HepG2 (cell line): Measurements from ENCODE around the gene CAPG. TPM values are rescaled to one million over a fixed set of nuclear protein-coding genes. Genes with fewer than 3 reads are reported as not detected.

Source experiments
- CCDC6 ChIP-seq: sonication (generic); formaldehyde crosslinking; IDR thresholded peaks from 2 replicates; pipeline ENCODE4 v1.8.1; 2022; ENCODE audit warnings: mild to moderate bottlenecking, missing genetic modification reagents, moderate library complexity
- ELF4 ChIP-seq: sonication (generic); formaldehyde crosslinking; IDR thresholded peaks from 2 replicates; pipeline ENCODE4 v1.5.0; 2020; ENCODE audit warnings: missing genetic modification reagents, mild to moderate bottlenecking, moderate library complexity, borderline replicate concordance
- HDAC6 ChIP-seq: fragments of 200-600 bp; sonication (generic); IDR thresholded peaks from 2 replicates; pipeline ENCODE4 v1.7.0; 2017; ENCODE audit warnings: mild to moderate bottlenecking, antibody characterized with exemption, low read length, low read depth
- HES4 ChIP-seq: sonication (generic); formaldehyde crosslinking; IDR thresholded peaks from 2 replicates; pipeline ENCODE4 v1.9.0; 2021; ENCODE audit warnings: mild to moderate bottlenecking, missing genetic modification reagents, borderline replicate concordance
- MATR3 ChIP-seq: sonication (generic); formaldehyde crosslinking; IDR thresholded peaks from 2 replicates; pipeline ENCODE4 v1.4.0; 2020; ENCODE audit warnings: missing genetic modification reagents
- MXD4 ChIP-seq: IDR thresholded peaks from 2 replicates; pipeline ENCODE4 v1.6.1; 2016; ENCODE audit warnings: mild to moderate bottlenecking, missing biosample characterization, missing genetic modification reagents
- NAIF1 ChIP-seq: sonication (generic); formaldehyde crosslinking; IDR thresholded peaks from 2 replicates; pipeline ENCODE4 v1.5.0; 2020; ENCODE audit warnings: mild to moderate bottlenecking, missing genetic modification reagents, borderline replicate concordance
- NFIC ChIP-seq: IDR thresholded peaks from 2 replicates; pipeline ENCODE4 v1.6.1; 2012; ENCODE audit warnings: mild to moderate bottlenecking, low read length, inconsistent platforms
- SP1 ChIP-seq, 2 experiments: fragments of 450-650 bp in 1 of 2; sonication (generic) in 1 of 2; formaldehyde crosslinking in 1 of 2; IDR thresholded peaks; 2 replicates each; pipeline versions ENCODE4 v1.4.0 to v1.6.1; 2016 to 2020; ENCODE audit warnings: missing genetic modification reagents in 1 of 2
- ZNF230 ChIP-seq: sonication (generic); formaldehyde crosslinking; IDR thresholded peaks from 2 replicates; pipeline ENCODE4 v1.4.0; 2020; ENCODE audit warnings: mild to moderate bottlenecking, missing genetic modification reagents
- ZNF256 ChIP-seq: sonication (generic); formaldehyde crosslinking; conservative IDR thresholded peaks from 2 replicates; pipeline ENCODE4 v1.4.0; 2020; ENCODE audit warnings: missing genetic modification reagents
- ZNF260 ChIP-seq: sonication (generic); formaldehyde crosslinking; IDR thresholded peaks from 2 replicates; pipeline ENCODE4 v1.4.0; 2020; ENCODE audit warnings: missing genetic modification reagents, low read depth, mild to moderate bottlenecking, borderline replicate concordance
- ZNF605 ChIP-seq: sonication (generic); formaldehyde crosslinking; IDR thresholded peaks from 2 replicates; pipeline ENCODE4 v1.8.0; 2022; ENCODE audit warnings: mild to moderate bottlenecking, missing genetic modification reagents
- ZSCAN31 ChIP-seq: sonication (generic); formaldehyde crosslinking; IDR thresholded peaks from 2 replicates; pipeline ENCODE4 v1.5.0; 2020; ENCODE audit warnings: low read depth, mild to moderate bottlenecking, missing genetic modification reagents
- polyA plus RNA-seq, 8 experiments: library from polyadenylated mRNA; depleted of rRNA in 3 of 8; stranded (reverse) in 7 of 8; unstranded in 1 of 8; fragments of >200 nt; fragmentation: Illumina TruSeq in 4 of 8; extraction: Trizol in 4 of 8; gene quantifications; 2 replicates each; pipeline versions ENCODE4 v1.2.1 to v1.2.3, GENCODE V29; 2011 to 2016; ENCODE audit warnings: low read depth in 4 of 8, missing spikeins in 1 of 8, mixed read lengths in 1 of 8; ENCODE audit not compliant: insufficient read depth in 1 of 8
- total RNA-seq, 5 experiments: library from RNA; depleted of rRNA; stranded (reverse); fragments of >200 nt; fragmentation: Illumina TruSeq; extraction: Trizol; gene quantifications; 2 replicates each; pipeline ENCODE4 v1.2.3, GENCODE V29; 2016; ENCODE audit warnings: low read depth in 1 of 5
- TF ChIP-seq, protein P1 (sequence below): sonication (generic); formaldehyde crosslinking; IDR thresholded peaks from 2 replicates; pipeline ENCODE4 v1.4.0; 2020; ENCODE audit warnings: missing genetic modification reagents, borderline replicate concordance
- TF ChIP-seq, protein P2 (sequence below): IDR thresholded peaks from 2 replicates; pipeline ENCODE4 v1.6.1; 2018; ENCODE audit warnings: missing genetic modification reagents, mild to moderate bottlenecking, missing compliant biosample characterization
- TF ChIP-seq, protein P3 (sequence below): sonication (generic); formaldehyde crosslinking; IDR thresholded peaks from 2 replicates; pipeline ENCODE4 v1.8.0; 2022; ENCODE audit warnings: missing genetic modification reagents, mild to moderate bottlenecking, inconsistent platforms, borderline replicate concordance
- TF ChIP-seq, protein P4 (sequence below): sonication (generic); formaldehyde crosslinking; IDR thresholded peaks from 2 replicates; pipeline ENCODE4 v1.4.0; 2020; ENCODE audit warnings: mild to moderate bottlenecking, missing genetic modification reagents, borderline replicate concordance

CAPG gene
- total and polyA plus RNA-seq, 2 of the 13 experiments (the other 11 are each of a cell fraction or from before 2014, with no cell fraction given) = 12.7 to 18.2 TPM

DNA sequence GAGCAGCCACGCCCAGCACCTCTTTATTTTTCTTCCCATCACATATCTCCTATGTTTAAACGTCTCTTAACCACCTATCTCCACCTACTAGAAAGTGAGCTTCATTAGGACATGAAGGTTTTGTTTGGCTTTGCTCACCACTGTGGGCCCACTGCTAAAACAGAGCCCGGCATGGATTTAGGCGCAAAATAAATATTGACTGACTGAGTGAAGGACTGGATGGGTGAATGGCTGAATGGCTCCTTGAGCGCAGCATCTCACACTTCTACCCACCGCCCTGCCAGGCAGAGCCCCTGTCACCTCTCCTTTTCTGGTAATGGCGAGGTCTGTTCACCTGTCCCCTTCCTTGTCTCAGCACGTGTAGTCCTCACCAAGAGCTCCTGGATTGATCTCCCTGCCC, 10.1 kb downstream of the CAPG start (continued):
- TF ChIP-seq ZNF230 (CRISPR knock-in tag) = 0 out of 2 replicates have a peak, but pooled peaks have one; percentile 33
- no peak for TF ChIP-seq ZNF256 (CRISPR knock-in tag)
- TF ChIP-seq SP1 (IDR thresholded peaks at IDR 0.05) = no peak
- TF ChIP-seq SP1 (CRISPR knock-in tag; IDR thresholded peaks at IDR 0.05) = no peak
- TF ChIP-seq ELF4 (CRISPR knock-in tag) = no peak
- no peak for TF ChIP-seq ZNF605 (CRISPR knock-in tag)
- TF ChIP-seq, protein P1, sequence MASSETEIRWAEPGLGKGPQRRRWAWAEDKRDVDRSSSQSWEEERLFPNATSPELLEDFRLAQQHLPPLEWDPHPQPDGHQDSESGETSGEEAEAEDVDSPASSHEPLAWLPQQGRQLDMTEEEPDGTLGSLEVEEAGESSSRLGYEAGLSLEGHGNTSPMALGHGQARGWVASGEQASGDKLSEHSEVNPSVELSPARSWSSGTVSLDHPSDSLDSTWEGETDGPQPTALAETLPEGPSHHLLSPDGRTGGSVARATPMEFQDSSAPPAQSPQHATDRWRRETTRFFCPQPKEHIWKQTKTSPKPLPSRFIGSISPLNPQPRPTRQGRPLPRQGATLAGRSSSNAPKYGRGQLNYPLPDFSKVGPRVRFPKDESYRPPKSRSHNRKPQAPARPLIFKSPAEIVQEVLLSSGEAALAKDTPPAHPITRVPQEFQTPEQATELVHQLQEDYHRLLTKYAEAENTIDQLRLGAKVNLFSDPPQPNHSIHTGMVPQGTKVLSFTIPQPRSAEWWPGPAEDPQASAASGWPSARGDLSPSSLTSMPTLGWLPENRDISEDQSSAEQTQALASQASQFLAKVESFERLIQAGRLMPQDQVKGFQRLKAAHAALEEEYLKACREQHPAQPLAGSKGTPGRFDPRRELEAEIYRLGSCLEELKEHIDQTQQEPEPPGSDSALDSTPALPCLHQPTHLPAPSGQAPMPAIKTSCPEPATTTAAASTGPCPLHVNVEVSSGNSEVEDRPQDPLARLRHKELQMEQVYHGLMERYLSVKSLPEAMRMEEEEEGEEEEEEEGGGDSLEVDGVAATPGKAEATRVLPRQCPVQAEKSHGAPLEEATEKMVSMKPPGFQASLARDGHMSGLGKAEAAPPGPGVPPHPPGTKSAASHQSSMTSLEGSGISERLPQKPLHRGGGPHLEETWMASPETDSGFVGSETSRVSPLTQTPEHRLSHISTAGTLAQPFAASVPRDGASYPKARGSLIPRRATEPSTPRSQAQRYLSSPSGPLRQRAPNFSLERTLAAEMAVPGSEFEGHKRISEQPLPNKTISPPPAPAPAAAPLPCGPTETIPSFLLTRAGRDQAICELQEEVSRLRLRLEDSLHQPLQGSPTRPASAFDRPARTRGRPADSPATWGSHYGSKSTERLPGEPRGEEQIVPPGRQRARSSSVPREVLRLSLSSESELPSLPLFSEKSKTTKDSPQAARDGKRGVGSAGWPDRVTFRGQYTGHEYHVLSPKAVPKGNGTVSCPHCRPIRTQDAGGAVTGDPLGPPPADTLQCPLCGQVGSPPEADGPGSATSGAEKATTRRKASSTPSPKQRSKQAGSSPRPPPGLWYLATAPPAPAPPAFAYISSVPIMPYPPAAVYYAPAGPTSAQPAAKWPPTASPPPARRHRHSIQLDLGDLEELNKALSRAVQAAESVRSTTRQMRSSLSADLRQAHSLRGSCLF (CRISPR knock-in tag) = no peak
- no peak for TF ChIP-seq MATR3
- TF ChIP-seq NAIF1 = no peak
- no peak for TF ChIP-seq MXD4 (CRISPR knock-in tag)
- no peak for TF ChIP-seq ZNF260
- no peak for TF ChIP-seq HDAC6
- TF ChIP-seq ZSCAN31 (CRISPR knock-in tag) = no peak
- TF ChIP-seq HES4 (CRISPR knock-in tag) = no peak
- TF ChIP-seq, protein P2, sequence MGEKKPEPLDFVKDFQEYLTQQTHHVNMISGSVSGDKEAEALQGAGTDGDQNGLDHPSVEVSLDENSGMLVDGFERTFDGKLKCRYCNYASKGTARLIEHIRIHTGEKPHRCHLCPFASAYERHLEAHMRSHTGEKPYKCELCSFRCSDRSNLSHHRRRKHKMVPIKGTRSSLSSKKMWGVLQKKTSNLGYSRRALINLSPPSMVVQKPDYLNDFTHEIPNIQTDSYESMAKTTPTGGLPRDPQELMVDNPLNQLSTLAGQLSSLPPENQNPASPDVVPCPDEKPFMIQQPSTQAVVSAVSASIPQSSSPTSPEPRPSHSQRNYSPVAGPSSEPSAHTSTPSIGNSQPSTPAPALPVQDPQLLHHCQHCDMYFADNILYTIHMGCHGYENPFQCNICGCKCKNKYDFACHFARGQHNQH (CRISPR knock-in tag) = no peak
- TF ChIP-seq CCDC6 = no peak
- TF ChIP-seq, protein P3, sequence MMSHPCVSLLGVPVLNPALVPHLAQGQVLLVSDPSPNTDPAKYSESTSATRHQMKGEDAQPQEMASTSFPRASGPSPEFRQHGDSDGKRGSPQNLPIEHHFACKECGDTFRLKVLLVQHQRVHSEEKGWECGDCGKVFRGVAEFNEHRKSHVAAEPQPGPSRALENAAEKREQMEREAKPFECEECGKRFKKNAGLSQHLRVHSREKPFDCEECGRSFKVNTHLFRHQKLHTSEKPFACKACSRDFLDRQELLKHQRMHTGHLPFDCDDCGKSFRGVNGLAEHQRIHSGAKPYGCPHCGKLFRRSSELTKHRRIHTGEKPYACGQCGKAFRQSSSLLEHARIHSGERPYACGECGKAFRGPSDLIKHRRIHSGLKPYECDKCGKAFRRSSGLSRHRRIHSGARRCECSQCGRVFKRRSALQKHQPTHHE (CRISPR knock-in tag) = no peak
- TF ChIP-seq NFIC = no peak
- TF ChIP-seq, protein P4, sequence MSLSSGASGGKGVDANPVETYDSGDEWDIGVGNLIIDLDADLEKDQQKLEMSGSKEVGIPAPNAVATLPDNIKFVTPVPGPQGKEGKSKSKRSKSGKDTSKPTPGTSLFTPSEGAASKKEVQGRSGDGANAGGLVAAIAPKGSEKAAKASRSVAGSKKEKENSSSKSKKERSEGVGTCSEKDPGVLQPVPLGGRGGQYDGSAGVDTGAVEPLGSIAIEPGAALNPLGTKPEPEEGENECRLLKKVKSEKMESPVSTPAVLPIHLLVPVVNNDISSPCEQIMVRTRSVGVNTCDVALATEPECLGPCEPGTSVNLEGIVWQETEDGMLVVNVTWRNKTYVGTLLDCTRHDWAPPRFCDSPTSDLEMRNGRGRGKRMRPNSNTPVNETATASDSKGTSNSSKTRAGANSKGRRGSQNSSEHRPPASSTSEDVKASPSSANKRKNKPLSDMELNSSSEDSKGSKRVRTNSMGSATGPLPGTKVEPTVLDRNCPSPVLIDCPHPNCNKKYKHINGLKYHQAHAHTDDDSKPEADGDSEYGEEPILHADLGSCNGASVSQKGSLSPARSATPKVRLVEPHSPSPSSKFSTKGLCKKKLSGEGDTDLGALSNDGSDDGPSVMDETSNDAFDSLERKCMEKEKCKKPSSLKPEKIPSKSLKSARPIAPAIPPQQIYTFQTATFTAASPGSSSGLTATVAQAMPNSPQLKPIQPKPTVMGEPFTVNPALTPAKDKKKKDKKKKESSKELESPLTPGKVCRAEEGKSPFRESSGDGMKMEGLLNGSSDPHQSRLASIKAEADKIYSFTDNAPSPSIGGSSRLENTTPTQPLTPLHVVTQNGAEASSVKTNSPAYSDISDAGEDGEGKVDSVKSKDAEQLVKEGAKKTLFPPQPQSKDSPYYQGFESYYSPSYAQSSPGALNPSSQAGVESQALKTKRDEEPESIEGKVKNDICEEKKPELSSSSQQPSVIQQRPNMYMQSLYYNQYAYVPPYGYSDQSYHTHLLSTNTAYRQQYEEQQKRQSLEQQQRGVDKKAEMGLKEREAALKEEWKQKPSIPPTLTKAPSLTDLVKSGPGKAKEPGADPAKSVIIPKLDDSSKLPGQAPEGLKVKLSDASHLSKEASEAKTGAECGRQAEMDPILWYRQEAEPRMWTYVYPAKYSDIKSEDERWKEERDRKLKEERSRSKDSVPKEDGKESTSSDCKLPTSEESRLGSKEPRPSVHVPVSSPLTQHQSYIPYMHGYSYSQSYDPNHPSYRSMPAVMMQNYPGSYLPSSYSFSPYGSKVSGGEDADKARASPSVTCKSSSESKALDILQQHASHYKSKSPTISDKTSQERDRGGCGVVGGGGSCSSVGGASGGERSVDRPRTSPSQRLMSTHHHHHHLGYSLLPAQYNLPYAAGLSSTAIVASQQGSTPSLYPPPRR = peak; percentile 17; the same call in 1 of the 2 replicates
